H1 (cell line): ENCODE data around the gene SEZ6. TPM values are rescaled to one million over a fixed set of nuclear protein-coding genes. Genes with fewer than 3 reads are reported as not detected.

Experiments used
- CHD7 ChIP-seq: fragments of 300-600 bp; sonication (generic); IDR thresholded peaks from 2 replicates; pipeline ENCODE4 v1.7.1; 2012; ENCODE audit warnings: low read length, moderate library complexity, mild to moderate bottlenecking, inconsistent platforms; ENCODE audit not compliant: insufficient replicate concordance
- RFX5 ChIP-seq: IDR thresholded peaks from 2 replicates; pipeline ENCODE4 v1.6.1; 2011; ENCODE audit warnings: low read depth, low read length, improper control_type of control experiment, borderline replicate concordance
- TAF1 ChIP-seq: IDR thresholded peaks from 2 replicates; pipeline ENCODE4 v1.6.1; 2011; ENCODE audit warnings: mild to moderate bottlenecking, low read depth, low read length
- polyA plus RNA-seq, 7 experiments: library from polyadenylated mRNA; depleted of rRNA in 3 of 7; stranded (reverse) in 5 of 7; unstranded in 2 of 7; fragments of >200 nt in 5 of 7; fragments of 200-250 nt in 2 of 7; gene quantifications; 1 replicate in 5 of 7; 2 replicates in 1 of 7; 4 replicates in 1 of 7; pipeline versions ENCODE4 v1.2.1 to v1.2.3, GENCODE V29; 2011 to 2013; ENCODE audit warnings: missing spikeins in 2 of 7, mixed read lengths in 2 of 7
- total RNA-seq: library from RNA; stranded (reverse); fragmentation: NEBNext Ultra II Directional; extraction: Animal tissue kit (Norgen Biotek cat#: 25700); gene quantifications from 2 replicates; pipeline ENCODE4 v1.2.1, GENCODE V29; 2021

SEZ6 gene
- total and polyA plus RNA-seq, 2 of the 8 experiments (the other 6 are each of a cell fraction or from before 2014, with no cell fraction given): 6.9 to 16.1 TPM

GRCh38 chr17:28961391-28961790, 44.4 kb downstream of the SEZ6 start (continued):
- TF ChIP-seq RFX5: no peak
- TF ChIP-seq CHD7: no peak
- no peak for TF ChIP-seq TAF1
